Nephron (organoid): ENCODE measurements around the gene STPG1.

ENCODE experiments used
- H3K27ac Mint-ChIP-seq, 3 experiments: 2 replicates each; pipeline ENCODE4 v1.8.0; 2020; ENCODE audit warnings: mixed read lengths in 3 of 3, mild to moderate bottlenecking in 2 of 3, moderate library complexity in 1 of 3
- H3K27me3 Mint-ChIP-seq: 2 replicates; pipeline ENCODE4 v1.8.0; 2021; ENCODE audit warnings: low read depth, mild to moderate bottlenecking, moderate library complexity, mixed read lengths
- H3K36me3 Mint-ChIP-seq: 2 replicates; pipeline ENCODE4 v1.8.0; 2020; ENCODE audit warnings: low read depth, mixed read lengths
- H3K4me1 Mint-ChIP-seq: 2 replicates; pipeline ENCODE4 v1.8.0; 2020; ENCODE audit warnings: mixed read lengths
- H3K4me3 Mint-ChIP-seq, 3 experiments: 2 replicates each; pipeline ENCODE4 v1.8.0; 2020; ENCODE audit warnings: mild to moderate bottlenecking in 3 of 3, mixed read lengths in 3 of 3, moderate library complexity in 2 of 3
- H3K9me3 Mint-ChIP-seq: 2 replicates; pipeline ENCODE4 v1.8.0; 2020; ENCODE audit warnings: mixed read lengths
- CTCF ChIP-seq, 3 experiments: fragments of 200-600 bp; sonication (generic); IDR thresholded peaks; one replicate each; pipeline ENCODE4 v1.5.0; 2021; ENCODE audit warnings: antibody characterized with exemption in 3 of 3; ENCODE audit not compliant: unreplicated experiment in 3 of 3

Gene STPG1

GRCh38 chr1:24324903-24325302, 88.7 kb downstream of the STPG1 start:
- Mint-ChIP-seq H3K36me3 (no peaks in the 10 kb centered on the region), H3K27ac (no peak overlapping the region), H3K4me3 (peak overlapping the region in 1 of 3 experiments; percentile 19), H3K4me1 (peaks cover 17% of the 10 kb centered on the region), H3K9me3 (no peaks in the 10 kb centered on the region), H3K27me3 (peaks cover 75% of the 10 kb centered on the region)
- no peak for TF ChIP-seq CTCF (IDR thresholded peaks at IDR 0.05; ENCODE audit: unreplicated experiment in 3 of 3)

- peaks cover 87% of the 10 kb centered on the region for H3K27me3 Mint-ChIP-seq
- H3K4me1 Mint-ChIP-seq: peaks cover 33% of the 10 kb centered on the region
- H3K36me3 Mint-ChIP-seq: no peaks in the 10 kb centered on the region
- H3K27ac Mint-ChIP-seq: no peak overlapping the region
- no peaks in the 10 kb centered on the region for H3K9me3 Mint-ChIP-seq
- H3K4me3 Mint-ChIP-seq: peak overlapping the region in 1 of 3 experiments; percentile 46
- TF ChIP-seq CTCF (IDR thresholded peaks at IDR 0.05; ENCODE audit: unreplicated experiment in 3 of 3): no peak
These were observed 90.3 kb downstream of the STPG1 start for GRCh38 chr1:24323281-24323680.

- no peak for TF ChIP-seq CTCF (IDR thresholded peaks at IDR 0.05; ENCODE audit: unreplicated experiment in 3 of 3)
- Mint-ChIP-seq H3K4me3 (peak overlapping the region; percentile 82 to 91 (median 85)), H3K27ac (peak overlapping the region; percentile 57 to 80 (median 73)), H3K36me3 (no peaks in the 10 kb centered on the region), H3K27me3 (peaks cover 87% of the 10 kb centered on the region), H3K4me1 (peaks cover 40% of the 10 kb centered on the region), H3K9me3 (no peaks in the 10 kb centered on the region)
These were observed 91.0 kb downstream of the STPG1 start for GRCh38 chr1:24322470-24323177.

- peaks cover 44% of the 10 kb centered on the region for H3K4me1 Mint-ChIP-seq
- peak overlapping the region; percentile 57 to 80 (median 73) for H3K27ac Mint-ChIP-seq
- peaks cover 86% of the 10 kb centered on the region for H3K27me3 Mint-ChIP-seq
- peak overlapping the region; percentile 82 to 91 (median 85) for H3K4me3 Mint-ChIP-seq
- TF ChIP-seq CTCF (IDR thresholded peaks at IDR 0.05; ENCODE audit: unreplicated experiment in 3 of 3): no peak
- no peaks in the 10 kb centered on the region for H3K36me3 Mint-ChIP-seq
- H3K9me3 Mint-ChIP-seq: no peaks in the 10 kb centered on the region
These were observed 91.7 kb downstream of the STPG1 start for GRCh38 chr1:24321697-24322469.

- peak overlapping the region; percentile 31 to 58 (median 32) for H3K4me3 Mint-ChIP-seq
- no peak overlapping the region for H3K27ac Mint-ChIP-seq
- peaks cover 44% of the 10 kb centered on the region for H3K4me1 Mint-ChIP-seq
- H3K9me3 Mint-ChIP-seq: no peaks in the 10 kb centered on the region
- H3K36me3 Mint-ChIP-seq: no peaks in the 10 kb centered on the region
- no peak for TF ChIP-seq CTCF (IDR thresholded peaks at IDR 0.05; ENCODE audit: unreplicated experiment in 3 of 3)
- H3K27me3 Mint-ChIP-seq: peaks cover 80% of the 10 kb centered on the region
These were observed 92.5 kb downstream of the STPG1 start for GRCh38 chr1:24321126-24321525.
